ENCODE results near the gene RASA3. TPM values are rescaled to one million over a fixed set of nuclear protein-coding genes. Genes with fewer than 3 reads are reported as not detected.
"Not testable (repeated sequence)": the region's sequence is repeated elsewhere in the genome, so short reads cannot be mapped to it uniquely, and the experiment has no call there.

Gene RASA3
- total RNA-seq, 3 donors from 2014 or later: 7.9 to 19.0 (median 8.4) TPM

DNA sequence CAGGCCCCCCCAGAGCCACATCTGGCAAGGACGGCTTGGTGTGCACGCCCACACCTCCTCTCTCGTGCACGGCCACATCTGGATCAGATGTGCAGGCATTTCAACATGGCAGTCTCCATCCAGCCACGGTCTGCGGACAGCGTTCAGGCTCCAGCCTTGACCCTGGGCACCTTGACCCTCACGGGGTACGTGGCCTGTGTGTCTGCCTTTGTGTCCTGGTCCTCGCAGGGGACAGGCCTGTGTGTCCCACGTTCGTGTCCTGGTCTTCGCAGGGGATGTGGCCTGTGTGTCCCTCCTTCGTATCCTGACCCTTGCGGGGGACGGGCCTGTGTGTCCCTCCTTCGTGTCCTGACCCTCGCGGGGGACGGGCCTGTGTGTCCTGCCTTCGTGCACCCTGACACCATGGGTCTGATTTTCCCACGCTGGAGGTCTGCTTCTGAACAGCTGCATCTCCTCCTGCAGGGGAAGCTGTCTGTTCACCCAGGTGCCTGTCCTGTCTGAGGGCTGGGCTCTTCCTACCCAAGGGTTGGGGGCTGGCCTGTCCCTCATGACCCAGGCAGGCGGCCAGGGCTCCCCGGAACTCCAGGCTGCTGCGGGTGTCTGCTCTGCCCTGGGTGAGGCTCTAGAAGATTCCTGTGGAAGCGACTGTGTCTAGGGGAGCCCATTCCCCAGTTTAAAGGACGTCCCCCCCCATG lies 25.3 kb downstream of the RASA3 start:
- intact Hi-C loops (cut with DNase I, micrococcal nuclease): no loop called here
- Histone ChIP-seq H3K36me3 (ENCODE audit: low read depth) (no peaks in the 10 kb centered on the region), H3K9me3 (no peaks in the 10 kb centered on the region), H3K4me3 (no peak overlapping the region), H3K4me1 (ENCODE audit: low read depth) (peaks cover 7% of the 10 kb centered on the region)
- ATAC-seq (no peak), DNase-seq (peak; percentile 1 to 49 (median 23))
- TF ChIP-seq, protein P1, sequence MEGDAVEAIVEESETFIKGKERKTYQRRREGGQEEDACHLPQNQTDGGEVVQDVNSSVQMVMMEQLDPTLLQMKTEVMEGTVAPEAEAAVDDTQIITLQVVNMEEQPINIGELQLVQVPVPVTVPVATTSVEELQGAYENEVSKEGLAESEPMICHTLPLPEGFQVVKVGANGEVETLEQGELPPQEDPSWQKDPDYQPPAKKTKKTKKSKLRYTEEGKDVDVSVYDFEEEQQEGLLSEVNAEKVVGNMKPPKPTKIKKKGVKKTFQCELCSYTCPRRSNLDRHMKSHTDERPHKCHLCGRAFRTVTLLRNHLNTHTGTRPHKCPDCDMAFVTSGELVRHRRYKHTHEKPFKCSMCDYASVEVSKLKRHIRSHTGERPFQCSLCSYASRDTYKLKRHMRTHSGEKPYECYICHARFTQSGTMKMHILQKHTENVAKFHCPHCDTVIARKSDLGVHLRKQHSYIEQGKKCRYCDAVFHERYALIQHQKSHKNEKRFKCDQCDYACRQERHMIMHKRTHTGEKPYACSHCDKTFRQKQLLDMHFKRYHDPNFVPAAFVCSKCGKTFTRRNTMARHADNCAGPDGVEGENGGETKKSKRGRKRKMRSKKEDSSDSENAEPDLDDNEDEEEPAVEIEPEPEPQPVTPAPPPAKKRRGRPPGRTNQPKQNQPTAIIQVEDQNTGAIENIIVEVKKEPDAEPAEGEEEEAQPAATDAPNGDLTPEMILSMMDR (IDR thresholded peaks at IDR 0.05): no peak

DNA sequence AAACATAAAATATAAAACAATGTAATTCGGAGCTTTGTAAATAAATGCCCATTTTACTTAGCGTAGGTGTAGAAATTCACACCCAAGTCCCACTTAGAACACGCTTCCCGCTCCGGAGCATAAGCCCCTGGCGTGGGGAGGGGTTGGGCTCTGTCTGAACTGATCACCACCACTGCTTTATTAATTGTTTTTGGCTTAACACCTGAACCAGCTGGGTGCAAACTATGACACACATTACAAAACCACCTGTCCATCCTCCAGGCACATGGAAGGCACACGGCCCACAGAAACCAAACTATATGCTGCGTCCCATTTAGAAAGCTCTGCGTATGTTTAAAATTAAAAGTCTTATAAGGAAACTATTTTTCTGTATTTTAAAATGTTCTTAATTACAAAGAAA lies 25.9 kb downstream of the RASA3 start:
- intact Hi-C loops (cut with DNase I, micrococcal nuclease): no loop called here

DNA sequence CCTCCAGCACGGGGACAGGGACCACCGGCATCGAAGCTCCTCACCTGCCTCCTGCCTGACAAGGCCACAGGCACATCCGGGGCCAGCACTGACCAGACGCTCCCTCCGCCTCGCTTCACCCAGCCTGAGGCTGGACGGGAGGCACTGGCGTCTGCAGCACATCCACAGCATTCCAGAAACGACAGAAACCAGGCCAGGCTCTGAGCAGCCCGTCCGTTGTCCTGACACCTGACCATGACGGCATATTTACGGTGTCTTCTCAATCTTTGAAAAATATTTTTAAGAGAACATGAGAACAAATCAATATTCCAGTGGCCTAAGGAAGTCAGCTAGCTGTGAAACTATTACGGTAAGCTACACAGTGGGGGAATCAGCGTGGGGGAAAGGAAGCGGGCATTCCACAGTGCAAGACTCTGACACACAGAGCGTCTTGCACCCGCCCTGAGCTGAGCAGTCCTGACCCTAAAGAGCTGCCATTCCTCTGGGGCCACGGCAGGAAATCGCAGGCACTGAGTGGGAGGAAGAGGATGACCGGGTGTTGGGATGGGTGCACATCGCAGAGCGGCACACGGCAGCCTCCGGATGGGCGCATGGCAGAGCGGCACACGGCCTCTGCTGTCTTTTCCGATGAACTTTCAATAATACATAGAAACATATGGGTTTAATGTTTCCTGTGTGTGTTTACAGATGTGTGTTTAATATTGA lies 26.8 kb downstream of the RASA3 start:
- no peak overlapping the region for H3K4me3 ChIP-seq
- H3K36me3 ChIP-seq (ENCODE audit: low read depth): no peaks in the 10 kb centered on the region
- H3K9me3 ChIP-seq: no peaks in the 10 kb centered on the region
- TF ChIP-seq, protein P1 (IDR thresholded peaks at IDR 0.05): no peak
- intact Hi-C loops (cut with DNase I, micrococcal nuclease): no loop called here
- ATAC-seq: no peak
- peak; percentile 1 to 42 (median 20) for DNase-seq
- peaks cover 7% of the 10 kb centered on the region for H3K4me1 ChIP-seq (ENCODE audit: low read depth)

More for the DNA sequence above, 25.9 kb downstream of the RASA3 start:
- no peaks in the 10 kb centered on the region for H3K36me3 ChIP-seq (ENCODE audit: low read depth)
- ATAC-seq: no peak
- no peak for DNase-seq
- TF ChIP-seq, protein P1 (IDR thresholded peaks at IDR 0.05): no peak
- no peak overlapping the region for H3K4me3 ChIP-seq
- peaks cover 7% of the 10 kb centered on the region for H3K4me1 ChIP-seq (ENCODE audit: low read depth)
- no peaks in the 10 kb centered on the region for H3K9me3 ChIP-seq

DNA sequence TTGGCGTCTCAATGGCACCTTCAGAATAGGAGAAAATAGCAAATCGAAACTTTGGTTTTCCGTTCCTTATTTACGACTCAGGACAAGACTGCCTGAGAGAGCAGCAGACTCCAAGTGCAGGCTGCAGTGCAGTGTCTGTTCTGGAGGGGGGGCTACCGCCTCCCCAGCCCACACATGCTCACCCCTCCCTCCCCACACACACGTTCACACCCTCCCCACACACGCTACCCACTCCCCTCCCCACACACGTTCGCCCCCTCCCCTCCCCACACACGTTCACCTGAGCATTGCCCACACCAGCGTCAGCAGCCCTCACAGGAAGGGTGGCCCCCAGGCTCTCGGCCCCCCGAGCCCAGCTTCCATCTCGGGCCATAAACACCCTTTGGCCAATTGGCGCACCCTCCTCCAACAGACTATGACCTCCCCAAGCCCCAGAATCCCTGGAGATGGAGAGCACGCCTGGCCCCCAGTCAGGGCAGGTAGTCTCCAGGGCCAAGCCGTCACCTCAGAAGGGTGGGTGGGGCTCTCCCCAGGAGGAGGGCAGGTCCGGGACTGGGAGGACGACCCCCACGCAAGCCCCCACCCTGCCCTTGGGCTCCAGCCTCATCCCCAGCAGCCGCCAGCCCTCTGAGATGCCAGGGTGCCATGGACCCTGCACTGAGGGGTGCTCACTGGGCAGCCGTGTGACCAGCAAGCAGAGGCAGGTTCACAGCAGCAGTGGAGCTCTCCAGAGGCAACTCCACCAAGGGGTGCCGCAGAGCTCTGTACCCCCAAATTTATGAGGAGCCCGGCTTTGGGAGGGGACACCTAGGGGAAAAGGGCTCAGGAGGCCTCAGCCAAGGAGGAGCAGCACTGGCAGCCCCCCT lies 27.5 kb downstream of the RASA3 start:
- TF ChIP-seq, protein P1 (IDR thresholded peaks at IDR 0.05): no peak
- no peaks in the 10 kb centered on the region for H3K4me1 ChIP-seq (ENCODE audit: low read depth)
- no peaks in the 10 kb centered on the region for H3K36me3 ChIP-seq (ENCODE audit: low read depth)
- intact Hi-C loops (cut with DNase I, micrococcal nuclease): no loop called here
- H3K4me3 ChIP-seq: no peak overlapping the region
- DNase-seq (peak in 2 of 3 donors; percentile 18 to 48), ATAC-seq (no peak)
- H3K9me3 ChIP-seq: no peaks in the 10 kb centered on the region

DNA sequence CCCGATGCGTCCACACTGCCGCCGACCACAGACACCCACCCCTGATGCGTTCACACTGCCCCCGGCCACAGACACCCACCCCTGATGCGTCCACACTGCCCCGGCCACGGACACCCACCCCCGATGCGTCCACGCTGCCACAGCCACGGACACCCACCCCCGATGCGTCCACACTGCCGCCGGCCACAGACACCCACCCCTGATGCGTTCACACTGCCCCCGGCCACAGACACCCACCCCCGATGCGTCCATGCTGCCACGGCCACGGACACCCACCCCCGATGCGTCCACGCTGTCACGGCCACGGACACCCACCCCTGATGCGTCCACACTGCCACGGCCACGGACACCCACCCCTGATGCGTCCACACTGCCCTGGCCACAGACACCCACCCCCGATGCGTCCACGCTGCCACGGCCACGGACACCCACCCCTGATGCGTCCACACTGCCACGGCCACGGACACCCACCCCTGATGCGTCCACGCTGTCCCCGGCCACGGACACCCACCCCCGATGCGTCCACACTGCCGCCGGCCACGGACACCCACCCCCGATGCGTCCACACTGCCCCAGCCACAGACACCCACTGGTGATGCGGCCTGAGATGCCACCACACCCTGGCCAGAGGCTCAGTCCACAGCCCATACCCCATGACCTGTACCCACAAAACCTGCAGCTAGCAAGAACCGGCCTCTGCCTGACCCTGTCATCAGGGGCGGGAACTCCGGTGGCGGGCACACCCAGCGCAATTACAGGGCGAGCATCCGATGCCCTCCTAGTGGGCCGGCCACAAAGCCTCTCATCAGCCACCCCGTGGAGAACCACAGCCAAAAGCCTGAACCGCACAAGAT lies 28.4 kb downstream of the RASA3 start:
- Histone ChIP-seq H3K9me3 (no peaks in the 10 kb centered on the region), H3K4me3 (no peak overlapping the region), H3K36me3 (ENCODE audit: low read depth) (no peaks in the 10 kb centered on the region), H3K4me1 (ENCODE audit: low read depth) (no peaks in the 10 kb centered on the region)
- DNase-seq (peak in 1 of 3 donors; percentile 43), ATAC-seq (no peak)
- TF ChIP-seq, protein P1 (IDR thresholded peaks at IDR 0.05): no peak
- intact Hi-C loops (cut with DNase I, micrococcal nuclease): no loop called here

DNA sequence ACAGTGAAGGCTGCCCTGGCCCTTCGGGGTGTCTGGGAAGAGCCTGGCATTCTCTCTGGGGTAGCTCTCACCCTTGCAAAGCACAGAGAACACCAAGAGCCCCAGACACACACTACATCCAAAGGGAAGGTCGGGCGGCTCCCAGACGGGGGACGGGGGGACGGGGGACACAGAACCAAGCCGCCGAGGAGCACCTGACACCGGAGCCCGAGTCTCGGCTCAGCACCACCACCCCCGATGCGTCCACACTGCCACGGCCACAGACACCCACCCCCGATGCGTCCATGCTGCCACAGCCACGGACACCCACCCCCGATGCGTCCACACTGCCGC lies 29.2 kb downstream of the RASA3 start:
- H3K9me3 ChIP-seq; ATAC-seq; H3K36me3 ChIP-seq (ENCODE audit: low read depth); H3K4me1 ChIP-seq (ENCODE audit: low read depth); H3K4me3 ChIP-seq; DNase-seq; intact Hi-C loops (cut with DNase I, micrococcal nuclease): not testable (repeated sequence)

Data from mucosa of descending colon (tissue), 3 donors.